Osteoblast (primary cell): ENCODE results near the gene UBE2D3. TPM values are rescaled to one million over a fixed set of nuclear protein-coding genes. Genes with fewer than 3 reads are reported as not detected.

Experiments
- DNase-seq: peaks from one replicate; pipeline ENCODE4 v3.0.0; 2011; ENCODE audit warnings: low spot score, mixed read lengths; ENCODE audit not compliant: insufficient read length; ENCODE audit errors: missing footprints
- H2AFZ ChIP-seq: 2 replicates; pipeline ENCODE4 v1.6.0; 2011; ENCODE audit warnings: mild to moderate bottlenecking, low read length
- H3K27ac ChIP-seq: 2 replicates; pipeline ENCODE4 v1.5.1; 2011; ENCODE audit warnings: mild to moderate bottlenecking, low read depth, low read length, moderate library complexity
- H3K27me3 ChIP-seq: 2 replicates; pipeline ENCODE4 v1.6.0; 2012; ENCODE audit warnings: mild to moderate bottlenecking, control low read depth, inconsistent platforms, low read length, moderate library complexity; ENCODE audit not compliant: insufficient read depth
- H3K36me3 ChIP-seq: 2 replicates; pipeline ENCODE4 v1.5.1; 2011; ENCODE audit warnings: mild to moderate bottlenecking, low read length, control low read depth, moderate library complexity; ENCODE audit not compliant: insufficient read depth
- H3K4me1 ChIP-seq: 2 replicates; pipeline ENCODE4 v1.5.1; 2011; ENCODE audit warnings: mild to moderate bottlenecking, low read length, control low read depth, moderate library complexity; ENCODE audit not compliant: insufficient read depth
- H3K4me2 ChIP-seq: 2 replicates; pipeline ENCODE4 v1.6.0; 2011; ENCODE audit warnings: mild to moderate bottlenecking, low read length; ENCODE audit not compliant: insufficient read depth
- H3K4me3 ChIP-seq: fragments of 200-600 bp; sonication (generic); 3 replicates; pipeline ENCODE4 v1.5.1; 2012; ENCODE audit warnings: mild to moderate bottlenecking, low read length, inconsistent platforms; ENCODE audit not compliant: insufficient read depth
- H3K79me2 ChIP-seq: 2 replicates; pipeline ENCODE4 v1.6.0; 2012; ENCODE audit warnings: mild to moderate bottlenecking, low read length, control low read depth, inconsistent platforms; ENCODE audit not compliant: insufficient read depth
- H3K9me3 ChIP-seq: 2 replicates; pipeline ENCODE4 v1.5.1; 2011; ENCODE audit warnings: low read depth, low read length, control low read depth
- H4K20me1 ChIP-seq: 2 replicates; pipeline ENCODE4 v1.6.0; 2012; ENCODE audit warnings: mild to moderate bottlenecking, low read length, control low read depth; ENCODE audit not compliant: insufficient read depth
- CTCF ChIP-seq: IDR thresholded peaks from 2 replicates; pipeline ENCODE4 v1.5.1; 2011; ENCODE audit warnings: mild to moderate bottlenecking, low read depth, low read length, moderate library complexity; ENCODE audit errors: extremely low read depth
- total RNA-seq: library from RNA; depleted of rRNA; stranded (reverse); fragments of >200 nt; gene quantifications from 2 replicates; pipeline ENCODE4 v1.2.3, GENCODE V29; 2012

The UBE2D3 gene
- total RNA-seq, 1 donor = 426 TPM

- H2AFZ ChIP-seq = no peak overlapping the region
- H3K79me2 ChIP-seq = no peaks in the 10 kb centered on the region
- no peaks in the 10 kb centered on the region for H3K4me1 ChIP-seq
- no peak overlapping the region for H3K4me3 ChIP-seq
- no peak for DNase-seq
- no peaks in the 10 kb centered on the region for H3K36me3 ChIP-seq
- H4K20me1 ChIP-seq = no peaks in the 10 kb centered on the region
- no peak overlapping the region for H3K4me2 ChIP-seq
- H3K27me3 ChIP-seq = no peaks in the 10 kb centered on the region
- no peaks in the 10 kb centered on the region for H3K9me3 ChIP-seq
- TF ChIP-seq CTCF = no peak
- H3K27ac ChIP-seq = no peak overlapping the region
Measured at GRCh38 chr4:102774254-102774653, 53.1 kb downstream of the UBE2D3 start.

GRCh38 chr4:102772738-102773340, 54.5 kb downstream of the UBE2D3 start:
- no peaks in the 10 kb centered on the region for H3K4me1 ChIP-seq
- no peak overlapping the region for H2AFZ ChIP-seq
- no peaks in the 10 kb centered on the region for H3K27me3 ChIP-seq
- no peaks in the 10 kb centered on the region for H3K36me3 ChIP-seq
- no peaks in the 10 kb centered on the region for H4K20me1 ChIP-seq
- H3K27ac ChIP-seq = no peak overlapping the region
- TF ChIP-seq CTCF = no peak
- DNase-seq = no peak
- H3K9me3 ChIP-seq = no peaks in the 10 kb centered on the region
- H3K4me2 ChIP-seq = no peak overlapping the region
- H3K79me2 ChIP-seq = no peaks in the 10 kb centered on the region
- H3K4me3 ChIP-seq = no peak overlapping the region

- H3K79me2 ChIP-seq = peaks cover 9% of the 10 kb centered on the region
- H3K4me1 ChIP-seq = peaks cover 9% of the 10 kb centered on the region
Measured at GRCh38 chr4:102764901-102765300, 62.5 kb downstream of the UBE2D3 start.

GRCh38 chr4:102761906-102762305, 65.4 kb downstream of the UBE2D3 start:
- no peak for DNase-seq
- peaks cover 38% of the 10 kb centered on the region for H3K79me2 ChIP-seq
- H3K4me1 ChIP-seq = peaks cover 14% of the 10 kb centered on the region
- H2AFZ ChIP-seq = peak overlapping the region; percentile 99
- H3K36me3 ChIP-seq = no peaks in the 10 kb centered on the region
- peak overlapping the region; percentile 94 for H3K4me3 ChIP-seq
- H3K27ac ChIP-seq = no peak overlapping the region
- TF ChIP-seq CTCF = no peak
- peak overlapping the region; percentile 99 for H3K4me2 ChIP-seq
- no peaks in the 10 kb centered on the region for H3K27me3 ChIP-seq
- no peaks in the 10 kb centered on the region for H3K9me3 ChIP-seq
- H4K20me1 ChIP-seq = peaks cover 3% of the 10 kb centered on the region

More at GRCh38 chr4:102764901-102765300, 62.5 kb downstream of the UBE2D3 start:
- no peak for DNase-seq
- H3K27me3 ChIP-seq = no peaks in the 10 kb centered on the region
- H3K4me3 ChIP-seq = no peak overlapping the region
- H3K27ac ChIP-seq = no peak overlapping the region
- H4K20me1 ChIP-seq = no peaks in the 10 kb centered on the region
- H3K9me3 ChIP-seq = no peaks in the 10 kb centered on the region
- no peaks in the 10 kb centered on the region for H3K36me3 ChIP-seq
- no peak overlapping the region for H3K4me2 ChIP-seq
- TF ChIP-seq CTCF = no peak
- no peak overlapping the region for H2AFZ ChIP-seq
